ENCODE data around the gene THADA.
A peak's percentile ranks its signal among the peaks of the same experiment; 100 is the strongest.

Gene THADA

GRCh38 chr2:43233218-43234212 is 362.3 kb downstream of the THADA start:
- no peak for DNase-seq

GRCh38 chr2:43230951-43231827 is 364.6 kb downstream of the THADA start:
- no peak for DNase-seq

- DNase-seq: no peak
Observed at GRCh38 chr2:43230351-43230885, 365.4 kb downstream of the THADA start.

GRCh38 chr2:43228756-43229659 is 366.8 kb downstream of the THADA start:
- DNase-seq: no peak

- no peak for DNase-seq
Observed at GRCh38 chr2:43228321-43228751, 367.5 kb downstream of the THADA start.

GRCh38 chr2:43227830-43228281 is 368.0 kb downstream of the THADA start:
- no peak for DNase-seq

GRCh38 chr2:43226955-43227829 is 368.6 kb downstream of the THADA start:
- peak; percentile 68 for DNase-seq

- DNase-seq: peak; percentile 93
Observed at GRCh38 chr2:43226558-43226954, 369.3 kb downstream of the THADA start, which contains the start of gene ZFP36L2. TSS of gene ZFP36L2 (minus strand) at chr2:43226606. CDS start at chr2:43226315, 291 bp downstream.

- peak; percentile 13 for DNase-seq
Observed at GRCh38 chr2:43225788-43226557, 369.9 kb downstream of the THADA start.

- DNase-seq: no peak
Observed at GRCh38 chr2:43225093-43225787, 370.6 kb downstream of the THADA start.

- DNase-seq: no peak
Observed at GRCh38 chr2:43224571-43225092, 371.2 kb downstream of the THADA start.

GRCh38 chr2:43224131-43224570 is 371.7 kb downstream of the THADA start:
- DNase-seq: no peak

- DNase-seq: no peak
Observed at GRCh38 chr2:43223521-43224001, 372.3 kb downstream of the THADA start.

- DNase-seq: no peak
Observed at GRCh38 chr2:43222475-43223309, 373.1 kb downstream of the THADA start.

- peak; percentile 53 for DNase-seq
Observed at GRCh38 chr2:43221763-43222474, 373.9 kb downstream of the THADA start.

- peak; percentile 76 for DNase-seq
Observed at GRCh38 chr2:43221124-43221762, 374.6 kb downstream of the THADA start.

GRCh38 chr2:43220760-43221123 is 375.1 kb downstream of the THADA start:
- no peak for DNase-seq
